GM23338 (cell line): ENCODE results near the gene NELFCD. TPM values are rescaled to one million over a fixed set of nuclear protein-coding genes. Genes with fewer than 3 reads are reported as not detected.

ENCODE experiments used
- ATAC-seq: fragments of 200-7000 bp; cut with Tn5 transposase; 3 replicates; pipeline ENCODE4 v1.9.1; 2020
- DNase-seq: peaks from one replicate; pipeline ENCODE4 v3.0.0-alpha.2; 2015; ENCODE audit warnings: low spot score
- H2AFZ ChIP-seq: fragments of 200-600 bp; sonication (generic); 2 replicates; pipeline ENCODE4 v1.8.0; 2016; ENCODE audit warnings: antibody characterized with exemption, mild to moderate bottlenecking, moderate library complexity
- H3F3A ChIP-seq: fragments of 200-600 bp; sonication (generic); replicated peaks from 2 replicates; pipeline ENCODE4 v1.8.0; 2017; ENCODE audit warnings: antibody characterized with exemption, mixed run types, low read depth
- H3K27ac ChIP-seq: fragments of 200-600 bp; sonication (generic); 2 replicates; pipeline ENCODE4 v1.6.1; 2016; ENCODE audit warnings: low read depth
- H3K27me3 ChIP-seq: fragments of 200-600 bp; sonication (generic); 2 replicates; pipeline ENCODE4 v1.8.0; 2016; ENCODE audit warnings: mild to moderate bottlenecking, mixed run types, moderate library complexity; ENCODE audit not compliant: insufficient read depth
- H3K36me3 ChIP-seq: fragments of 200-600 bp; sonication (generic); 2 replicates; pipeline ENCODE4 v1.8.0; 2016; ENCODE audit warnings: mild to moderate bottlenecking; ENCODE audit not compliant: insufficient read depth
- H3K4me1 ChIP-seq: fragments of 200-600 bp; sonication (generic); 2 replicates; pipeline ENCODE4 v1.8.0; 2016; ENCODE audit warnings: mild to moderate bottlenecking, moderate library complexity; ENCODE audit not compliant: insufficient read depth
- H3K4me2 ChIP-seq: fragments of 200-600 bp; sonication (generic); 2 replicates; pipeline ENCODE4 v1.7.1; 2017; ENCODE audit warnings: mixed run types
- H3K4me3 ChIP-seq: fragments of 200-600 bp; sonication (generic); 2 replicates; pipeline ENCODE4 v1.6.1; 2016; ENCODE audit warnings: mixed run types
- H3K79me2 ChIP-seq: fragments of 200-600 bp; sonication (generic); replicated peaks from 2 replicates; pipeline ENCODE4 v1.8.0; 2017; ENCODE audit warnings: mild to moderate bottlenecking; ENCODE audit not compliant: insufficient read depth
- H3K9me2 ChIP-seq: fragments of 200-600 bp; sonication (generic); 2 replicates; pipeline ENCODE4 v1.8.0; 2017; ENCODE audit not compliant: insufficient read depth
- H4K20me1 ChIP-seq: fragments of 200-600 bp; sonication (generic); replicated peaks from 2 replicates; pipeline ENCODE4 v1.8.0; 2017; ENCODE audit warnings: mild to moderate bottlenecking; ENCODE audit not compliant: insufficient read depth
- H3K27ac Mint-ChIP-seq: 2 replicates; pipeline ENCODE4 v1.8.0; 2020; ENCODE audit warnings: inconsistent platforms, mild to moderate bottlenecking, moderate library complexity, mixed read lengths
- H3K27me3 Mint-ChIP-seq: 3 replicates; pipeline ENCODE4 v1.8.0; 2022; ENCODE audit warnings: low read depth, mild to moderate bottlenecking, moderate library complexity, mixed read lengths, inconsistent platforms; ENCODE audit not compliant: insufficient read depth, poor library complexity
- H3K36me3 Mint-ChIP-seq: 3 replicates; pipeline ENCODE4 v1.8.0; 2021; ENCODE audit warnings: low read depth, mild to moderate bottlenecking, inconsistent platforms, moderate library complexity, mixed read lengths
- H3K4me1 Mint-ChIP-seq: 3 replicates; pipeline ENCODE4 v1.8.0; 2020; ENCODE audit warnings: mild to moderate bottlenecking, inconsistent platforms, mixed read lengths
- H3K4me3 Mint-ChIP-seq: 3 replicates; pipeline ENCODE4 v1.8.0; 2021; ENCODE audit warnings: moderate library complexity, mild to moderate bottlenecking, inconsistent platforms, mixed read lengths
- H3K9me3 Mint-ChIP-seq: 3 replicates; pipeline ENCODE4 v1.8.0; 2020; ENCODE audit warnings: moderate library complexity, mild to moderate bottlenecking, inconsistent platforms, mixed read lengths
- ETS1 ChIP-seq: IDR thresholded peaks from 2 replicates; pipeline ENCODE4 v1.6.1; 2016; ENCODE audit warnings: antibody characterized with exemption
- EZH2 ChIP-seq: fragments of 200-600 bp; sonication (generic); IDR thresholded peaks from one replicate; pipeline ENCODE4 v1.8.0; 2017; ENCODE audit warnings: antibody characterized with exemption, mild to moderate bottlenecking, low read depth; ENCODE audit not compliant: unreplicated experiment
- JUNB ChIP-seq: IDR thresholded peaks from one replicate; pipeline ENCODE4 v1.6.1; 2016; ENCODE audit warnings: antibody characterized with exemption; ENCODE audit not compliant: unreplicated experiment
- NANOG ChIP-seq: IDR thresholded peaks from 2 replicates; pipeline ENCODE4 v1.6.1; 2016; ENCODE audit warnings: antibody characterized with exemption, borderline replicate concordance
- POLR2AphosphoS5 ChIP-seq: IDR thresholded peaks from 2 replicates; pipeline ENCODE4 v1.6.1; 2016; ENCODE audit warnings: antibody characterized with exemption, low read depth
- REST ChIP-seq: IDR thresholded peaks from one replicate; pipeline ENCODE4 v1.6.1; 2018; ENCODE audit warnings: antibody characterized with exemption; ENCODE audit not compliant: unreplicated experiment
- STAT1 ChIP-seq: IDR thresholded peaks from one replicate; pipeline ENCODE4 v1.6.1; 2016; ENCODE audit warnings: antibody characterized with exemption; ENCODE audit not compliant: unreplicated experiment
- ZNF114 ChIP-seq: fragments of 250-450 bp; sonication (Bioruptor Pico); IDR thresholded peaks from 2 replicates; pipeline ENCODE4 v1.5.0; 2020; ENCODE audit warnings: mild to moderate bottlenecking, moderate library complexity
- ZNF331 ChIP-seq: fragments of 250-450 bp; sonication (Bioruptor Pico); IDR thresholded peaks from 2 replicates; pipeline ENCODE4 v1.5.0; 2020; ENCODE audit warnings: low read depth, mild to moderate bottlenecking, moderate library complexity
- polyA plus RNA-seq: library from polyadenylated mRNA; unstranded; fragments of >200 nt; fragmentation: Nextera tagmentation; extraction: Ambion mirVana; gene quantifications from 2 replicates; pipeline ENCODE4 v1.2.1, GENCODE V29; 2016
- total RNA-seq: library from RNA; depleted of rRNA; stranded (reverse); fragments of >200 nt; shearing (Covaris generic); gene quantifications from 2 replicates; pipeline ENCODE4 v1.2.3, GENCODE V29; 2014
- TF ChIP-seq, protein P1 (sequence below), 2 experiments: fragments of 200-600 bp in 1 of 2; sonication (generic) in 1 of 2; conservative IDR thresholded peaks; 2 replicates each; pipeline versions ENCODE4 v1.5.1 to v1.6.1; 2016 to 2017; ENCODE audit warnings: antibody characterized with exemption in 2 of 2, low read depth in 2 of 2, mild to moderate bottlenecking in 2 of 2, moderate library complexity in 1 of 2

Gene NELFCD
- total and polyA plus RNA-seq, 2 experiments from 2014 or later, result 52.9 to 75.8 TPM

DNA sequence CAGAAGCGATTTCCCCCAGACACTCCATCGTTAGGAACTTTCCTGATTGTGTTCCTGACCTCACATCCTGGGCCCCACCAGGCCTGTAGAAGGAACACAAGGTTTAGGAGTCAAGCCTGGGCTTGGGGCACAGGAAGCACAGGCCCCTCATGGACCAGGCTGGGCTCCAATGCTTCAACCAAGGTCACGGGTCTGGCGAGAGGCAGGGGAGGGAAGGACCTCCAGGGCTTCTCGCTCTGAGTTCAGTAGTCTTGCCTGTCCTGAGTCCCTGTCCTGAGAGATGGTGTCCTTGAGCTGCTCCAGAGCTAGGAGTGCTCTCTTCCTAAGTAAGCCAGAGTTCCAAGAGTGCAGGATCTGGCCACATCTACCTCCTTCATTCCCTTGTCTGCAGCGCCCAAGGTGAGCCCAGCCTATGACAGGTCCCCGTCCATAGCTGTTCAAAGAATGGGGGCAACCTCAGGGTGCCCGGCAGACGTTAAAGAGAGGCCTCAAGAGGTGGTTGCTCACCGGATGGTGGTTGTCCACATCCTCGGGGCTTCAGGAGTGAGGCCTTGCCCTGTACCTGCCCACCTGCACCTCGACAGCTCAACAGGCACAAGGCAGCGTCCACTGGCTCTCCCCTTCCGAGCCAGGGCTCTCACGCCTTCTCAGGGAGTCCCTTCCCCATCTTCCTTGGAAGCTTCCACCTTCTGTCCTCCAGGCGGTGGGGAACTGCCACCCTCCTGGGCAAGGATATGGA lies 36.6 kb downstream of the NELFCD start:
- no peak overlapping the region for H3K4me3 ChIP-seq
- H3K4me1 ChIP-seq, result no peaks in the 10 kb centered on the region
- no peaks in the 10 kb centered on the region for H3K9me2 ChIP-seq
- Mint-ChIP-seq H3K27ac (no peak overlapping the region), H3K4me3 (no peak overlapping the region), H3K4me1 (peaks cover 10% of the 10 kb centered on the region; the same call in 2 of the 3 replicates), H3K27me3 (peaks cover 12% of the 10 kb centered on the region), H3K9me3 (no peaks in the 10 kb centered on the region), H3K36me3 (peaks cover 5% of the 10 kb centered on the region)
- no peak overlapping the region for H3K27ac ChIP-seq
- no peak overlapping the region for H3K4me2 ChIP-seq
- H4K20me1 ChIP-seq, result no peaks in the 10 kb centered on the region
- DNase-seq, result no peak
- H3F3A ChIP-seq, result no peaks in the 10 kb centered on the region
- no peaks in the 10 kb centered on the region for H3K79me2 ChIP-seq
- no peaks in the 10 kb centered on the region for H3K27me3 ChIP-seq
- no peaks in the 10 kb centered on the region for H3K36me3 ChIP-seq
- TF ChIP-seq ZNF331 (no peak), ETS1 (no peak), STAT1 (no peak), REST (no peak), JUNB (no peak), ZNF114 (no peak), POLR2AphosphoS5 (no peak), NANOG (no peak), EZH2 (no peak)
- TF ChIP-seq, protein P1, sequence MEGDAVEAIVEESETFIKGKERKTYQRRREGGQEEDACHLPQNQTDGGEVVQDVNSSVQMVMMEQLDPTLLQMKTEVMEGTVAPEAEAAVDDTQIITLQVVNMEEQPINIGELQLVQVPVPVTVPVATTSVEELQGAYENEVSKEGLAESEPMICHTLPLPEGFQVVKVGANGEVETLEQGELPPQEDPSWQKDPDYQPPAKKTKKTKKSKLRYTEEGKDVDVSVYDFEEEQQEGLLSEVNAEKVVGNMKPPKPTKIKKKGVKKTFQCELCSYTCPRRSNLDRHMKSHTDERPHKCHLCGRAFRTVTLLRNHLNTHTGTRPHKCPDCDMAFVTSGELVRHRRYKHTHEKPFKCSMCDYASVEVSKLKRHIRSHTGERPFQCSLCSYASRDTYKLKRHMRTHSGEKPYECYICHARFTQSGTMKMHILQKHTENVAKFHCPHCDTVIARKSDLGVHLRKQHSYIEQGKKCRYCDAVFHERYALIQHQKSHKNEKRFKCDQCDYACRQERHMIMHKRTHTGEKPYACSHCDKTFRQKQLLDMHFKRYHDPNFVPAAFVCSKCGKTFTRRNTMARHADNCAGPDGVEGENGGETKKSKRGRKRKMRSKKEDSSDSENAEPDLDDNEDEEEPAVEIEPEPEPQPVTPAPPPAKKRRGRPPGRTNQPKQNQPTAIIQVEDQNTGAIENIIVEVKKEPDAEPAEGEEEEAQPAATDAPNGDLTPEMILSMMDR (conservative IDR thresholded peaks at IDR 0.05; ENCODE audit: low read depth in 2 of 2), result no peak
- no peak for ATAC-seq
- H2AFZ ChIP-seq, result no peak overlapping the region
